Breast epithelium (tissue), 4 donors: Measurements from ENCODE around the gene TMF1. TPM values are rescaled to one million over a fixed set of nuclear protein-coding genes. Genes with fewer than 3 reads are reported as not detected.

Source experiments
- DNase-seq, 2 donors: peaks; one replicate each; pipeline ENCODE4 v3.0.0-alpha.2; 2019; ENCODE audit warnings: low spot score in 2 of 2
- H3K27ac ChIP-seq, 2 donors: fragments of 200-600 bp; sonication (generic) in 1 of 2; one replicate each; pipeline ENCODE4 v1.5.1; 2016 to 2019; ENCODE audit warnings: mild to moderate bottlenecking in 1 of 2
- H3K27me3 ChIP-seq, 2 donors: fragments of 200-600 bp; sonication (generic) in 1 of 2; one replicate each; pipeline versions ENCODE4 v1.5.1 to v1.6.0; 2017 to 2019; ENCODE audit warnings: control low read depth in 1 of 2, mild to moderate bottlenecking in 1 of 2
- H3K36me3 ChIP-seq: fragments of 200-600 bp; one replicate; pipeline ENCODE4 v1.5.1; 2019
- H3K4me1 ChIP-seq, 2 donors: fragments of 200-600 bp; sonication (generic); one replicate each; pipeline ENCODE4 v1.5.1; 2016 to 2019; ENCODE audit warnings: control low read depth in 1 of 2
- H3K4me3 ChIP-seq, 3 donors: fragments of 200-600 bp; sonication (generic); 1 replicate in 2 of 3; 2 replicates in 1 of 3; pipeline ENCODE4 v1.5.1; 2016 to 2019; ENCODE audit warnings: mild to moderate bottlenecking in 3 of 3, moderate library complexity in 2 of 3
- H3K9me3 ChIP-seq, 2 donors: fragments of 200-600 bp; sonication (generic) in 1 of 2; one replicate each; pipeline ENCODE4 v1.5.1; 2016 to 2019; ENCODE audit warnings: control low read depth in 1 of 2
- CTCF ChIP-seq, 3 donors: fragments of 450-650 bp; IDR thresholded peaks; one replicate each; pipeline ENCODE4 v1.5.1; 2016 to 2017; ENCODE audit warnings: antibody characterized with exemption in 3 of 3, mild to moderate bottlenecking in 3 of 3, moderate library complexity in 3 of 3
- POLR2A ChIP-seq: fragments of 450-650 bp; IDR thresholded peaks from one replicate; pipeline ENCODE4 v1.6.1; 2016; ENCODE audit warnings: antibody characterized with exemption, mild to moderate bottlenecking, moderate library complexity
- POLR2AphosphoS5 ChIP-seq, 3 donors: sonication (generic); formaldehyde crosslinking; IDR thresholded peaks; one replicate each; pipeline ENCODE4 v1.6.1; 2017; ENCODE audit warnings: antibody characterized with exemption in 3 of 3
- intact Hi-C: fragments of 100-400 bp; cut with DNase I; formaldehyde crosslinking; loops from one replicate; pipeline ENCODE4 v1.15.1; 2023; ENCODE audit warnings: low total_unique reads
- total RNA-seq, 3 donors: library from RNA; depleted of rRNA; stranded (reverse); fragments of >200 nt; gene quantifications; one replicate each; pipeline ENCODE4 v1.1.0, GENCODE V29; 2016

Gene TMF1
- total RNA-seq, 3 donors from 2014 or later, result 33.4 to 61.5 (median 50.1) TPM

GRCh38 chr3:69058180-69058946, 6.2 kb upstream of the TMF1 start:
- TF ChIP-seq POLR2A, result no peak
- TF ChIP-seq CTCF (IDR thresholded peaks at IDR 0.05), result no peak
- no peak for TF ChIP-seq POLR2AphosphoS5 (IDR thresholded peaks at IDR 0.05)
- DNase-seq, result no peak
- Histone ChIP-seq H3K4me1 (no peaks in the 10 kb centered on the region), H3K36me3 (peaks cover 5% of the 10 kb centered on the region), H3K27me3 (no peaks in the 10 kb centered on the region), H3K4me3 (no peak overlapping the region), H3K27ac (no peak overlapping the region), H3K9me3 (no peaks in the 10 kb centered on the region)
- intact Hi-C loops, result no loop called here

DNA sequence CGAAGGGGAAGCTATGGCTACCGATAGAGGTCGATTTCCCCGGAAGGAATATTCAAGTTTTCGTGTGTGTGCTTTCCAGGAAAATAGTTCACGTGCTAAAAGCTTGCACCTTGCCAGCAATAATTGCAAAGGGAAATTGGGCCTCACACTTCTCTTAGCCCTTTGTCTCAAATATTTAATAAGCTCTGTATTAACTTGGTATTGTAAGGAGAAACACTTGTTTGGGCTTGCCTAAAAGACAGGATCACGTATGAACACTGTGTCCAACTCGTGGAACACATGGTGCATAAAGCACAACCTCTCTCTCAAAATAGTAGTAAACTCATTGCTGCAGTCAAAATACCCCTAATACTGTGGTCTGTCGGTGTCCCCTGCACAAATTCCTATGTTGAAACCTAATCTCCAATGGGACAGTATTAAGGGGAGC, 352 bp upstream of the TMF1 start:
- Histone ChIP-seq H3K36me3 (peaks cover 6% of the 10 kb centered on the region), H3K27me3 (no peaks in the 10 kb centered on the region), H3K27ac (peak overlapping the region; percentile 99), H3K4me3 (peak overlapping the region; percentile 84 to 92 (median 86)), H3K4me1 (peaks cover 0 to 20% of the 10 kb centered on the region in 2 donors), H3K9me3 (no peaks in the 10 kb centered on the region)
- no peak for DNase-seq
- intact Hi-C loops, result no loop called here
- TF ChIP-seq POLR2A, result no peak
- no peak for TF ChIP-seq CTCF (IDR thresholded peaks at IDR 0.05)
- peak in 1 of 3 donors; percentile 54 for TF ChIP-seq POLR2AphosphoS5 (IDR thresholded peaks at IDR 0.05)

- H3K4me1 ChIP-seq, result peaks cover 0 to 26% of the 10 kb centered on the region in 2 donors
- intact Hi-C loops, result no loop called here
Observed at GRCh38 chr3:69048990-69049389, 3.1 kb downstream of the TMF1 start.

DNA sequence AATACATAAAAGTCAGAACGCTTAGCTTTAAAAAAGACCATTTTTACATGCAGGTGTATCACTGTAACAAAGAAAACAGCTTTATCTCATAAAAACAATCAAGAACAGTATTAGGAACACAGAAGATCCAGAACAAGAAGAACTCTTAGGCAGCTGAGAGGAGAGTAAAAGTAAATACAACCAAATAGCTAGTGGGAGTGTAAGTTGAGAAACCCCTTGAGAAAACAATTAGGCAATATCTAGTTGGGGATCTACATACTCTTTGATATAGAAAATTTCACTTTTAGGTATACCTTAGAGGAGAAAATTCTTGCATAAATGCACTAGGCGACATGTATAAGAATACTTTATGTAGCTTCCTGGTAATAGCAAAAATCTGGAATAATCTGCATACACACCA, 7.5 kb downstream of the TMF1 start:
- no peak for DNase-seq
- Histone ChIP-seq H3K27ac (no peak overlapping the region), H3K27me3 (no peaks in the 10 kb centered on the region), H3K36me3 (peaks cover 15% of the 10 kb centered on the region), H3K9me3 (no peaks in the 10 kb centered on the region), H3K4me1 (peaks cover 0 to 14% of the 10 kb centered on the region in 2 donors), H3K4me3 (no peak overlapping the region)
- TF ChIP-seq POLR2A (no peak), CTCF (IDR thresholded peaks at IDR 0.05) (no peak), POLR2AphosphoS5 (IDR thresholded peaks at IDR 0.05) (no peak)
- intact Hi-C loops, result no loop called here

More at GRCh38 chr3:69048990-69049389, 3.1 kb downstream of the TMF1 start:
- no peak for TF ChIP-seq CTCF (IDR thresholded peaks at IDR 0.05)
- TF ChIP-seq POLR2A, result no peak
- Histone ChIP-seq H3K4me3 (no peak overlapping the region), H3K36me3 (peaks cover 7% of the 10 kb centered on the region), H3K9me3 (no peaks in the 10 kb centered on the region), H3K27ac (no peak overlapping the region), H3K27me3 (no peaks in the 10 kb centered on the region)
- DNase-seq, result no peak

DNA sequence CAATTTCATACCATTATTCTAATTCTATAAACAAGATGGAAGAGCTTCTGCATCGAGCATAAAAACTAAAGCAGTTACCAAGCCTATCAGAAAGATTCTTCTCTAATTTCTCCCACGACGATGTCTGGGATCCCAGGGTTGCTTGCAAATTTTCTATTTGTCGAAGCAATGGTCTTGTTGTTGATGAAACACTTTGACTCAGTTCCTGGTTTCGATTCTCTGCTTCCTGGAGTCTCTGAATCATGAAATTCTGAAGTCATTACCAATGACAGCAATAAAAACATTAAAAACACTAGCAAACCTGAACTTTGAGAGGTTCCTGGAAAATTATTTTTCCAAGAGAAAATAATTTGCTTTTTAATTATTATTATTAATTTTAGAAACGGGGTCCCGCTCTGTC, 18.7 kb downstream of the TMF1 start:
- no peak for TF ChIP-seq CTCF (IDR thresholded peaks at IDR 0.05)
- TF ChIP-seq POLR2AphosphoS5 (IDR thresholded peaks at IDR 0.05), result no peak
- no peak for TF ChIP-seq POLR2A
- Histone ChIP-seq H3K27me3 (no peaks in the 10 kb centered on the region), H3K4me3 (no peak overlapping the region), H3K4me1 (no peaks in the 10 kb centered on the region), H3K9me3 (no peaks in the 10 kb centered on the region), H3K36me3 (peaks cover 9% of the 10 kb centered on the region), H3K27ac (no peak overlapping the region)
- intact Hi-C loops, result no loop called here
- DNase-seq, result no peak
